Loucy (cell line): ENCODE results near the gene PRKCE.

Experiments used
- H2AFZ ChIP-seq: fragments of 200-600 bp; sonication (generic); 2 replicates; pipeline ENCODE4 v1.6.0; 2016; ENCODE audit warnings: antibody characterized with exemption, mild to moderate bottlenecking, low read length, moderate library complexity
- H3F3A ChIP-seq: fragments of 200-600 bp; 2 replicates; pipeline ENCODE4 v1.6.0; 2016; ENCODE audit warnings: antibody characterized with exemption, low read depth, mild to moderate bottlenecking
- H3K27me3 ChIP-seq: fragments of 200-600 bp; sonication (generic); 2 replicates; pipeline ENCODE4 v1.6.1; 2014; ENCODE audit warnings: low read length, mild to moderate bottlenecking; ENCODE audit not compliant: insufficient read depth, poor library complexity, severe bottlenecking
- H3K36me3 ChIP-seq: fragments of 200-600 bp; sonication (generic); 2 replicates; pipeline ENCODE4 v1.6.1; 2016; ENCODE audit warnings: low read length; ENCODE audit not compliant: insufficient read depth
- H3K4me1 ChIP-seq: fragments of 200-600 bp; sonication (generic); 2 replicates; pipeline ENCODE4 v1.5.1; 2014; ENCODE audit warnings: low read length, mild to moderate bottlenecking; ENCODE audit not compliant: insufficient read depth, poor library complexity, severe bottlenecking
- H3K4me2 ChIP-seq: fragments of 200-600 bp; sonication (generic); 2 replicates; pipeline ENCODE4 v1.6.0; 2014; ENCODE audit warnings: antibody characterized with exemption, low read length, low read depth, mild to moderate bottlenecking; ENCODE audit not compliant: poor library complexity, severe bottlenecking
- H3K4me3 ChIP-seq: fragments of 200-600 bp; sonication (generic); 2 replicates; pipeline ENCODE4 v1.5.1; 2014; ENCODE audit warnings: low read length, mild to moderate bottlenecking, mixed read lengths; ENCODE audit not compliant: poor library complexity, severe bottlenecking
- H3K79me2 ChIP-seq: fragments of 200-600 bp; sonication (generic); 2 replicates; pipeline ENCODE4 v1.6.1; 2014; ENCODE audit warnings: low read length; ENCODE audit not compliant: insufficient read depth
- H3K9ac ChIP-seq: fragments of 200-600 bp; sonication (generic); 2 replicates; pipeline ENCODE4 v1.6.0; 2014; ENCODE audit warnings: mild to moderate bottlenecking, low read depth, low read length, moderate library complexity; ENCODE audit not compliant: poor library complexity, severe bottlenecking
- H3K9me2 ChIP-seq: fragments of 200-600 bp; sonication (generic); replicated peaks from 2 replicates; pipeline ENCODE4 v1.6.1; 2016; ENCODE audit warnings: low read depth, low read length, mixed read lengths
- H3K9me3 ChIP-seq: fragments of 200-600 bp; sonication (generic); 2 replicates; pipeline ENCODE4 v1.6.1; 2014; ENCODE audit warnings: mild to moderate bottlenecking, antibody characterized with exemption, low read length, low read depth; ENCODE audit not compliant: insufficient read depth
- H4K20me1 ChIP-seq: fragments of 200-600 bp; sonication (generic); 2 replicates; pipeline ENCODE4 v1.6.0; 2014; ENCODE audit warnings: antibody characterized with exemption, low read length, mild to moderate bottlenecking; ENCODE audit not compliant: insufficient read depth, poor library complexity, severe bottlenecking
- EZH2phosphoT487 ChIP-seq: fragments of 200-600 bp; IDR thresholded peaks from 2 replicates; pipeline ENCODE4 v1.6.1; 2018; ENCODE audit warnings: antibody characterized with exemption, mild to moderate bottlenecking, moderate library complexity, borderline replicate concordance
- TF ChIP-seq, protein P1 (sequence below): fragments of 200-600 bp; sonication (generic); conservative IDR thresholded peaks from 2 replicates; pipeline ENCODE4 v1.5.1; 2014; ENCODE audit warnings: mild to moderate bottlenecking, antibody characterized with exemption, low read length

The PRKCE gene

DNA sequence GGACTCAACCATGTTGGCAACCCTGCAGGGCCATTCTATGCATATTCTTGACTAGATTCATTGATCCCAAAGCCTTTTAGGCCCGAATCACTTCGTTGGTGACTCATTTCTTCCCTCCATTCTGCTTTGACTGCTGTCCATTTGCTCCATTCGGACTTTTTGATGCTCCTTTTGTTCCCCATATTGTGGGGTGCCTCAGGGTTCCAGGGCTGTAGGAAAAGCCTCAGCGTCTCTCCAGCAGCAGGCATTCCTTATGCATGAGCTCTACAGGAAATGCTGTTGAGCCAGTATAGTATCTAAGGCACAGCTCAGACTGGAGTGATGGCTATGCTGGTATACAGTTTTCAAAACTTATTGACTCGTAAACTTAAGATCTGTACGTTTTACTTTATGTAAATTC is 292.6 kb downstream of the PRKCE start:
- H3K79me2 ChIP-seq: peaks cover 5% of the 10 kb centered on the region; the same call in 1 of the 2 replicates
- no peaks in the 10 kb centered on the region for H3K4me1 ChIP-seq
- no peaks in the 10 kb centered on the region for H3F3A ChIP-seq
- peaks cover 5% of the 10 kb centered on the region; the same call in 1 of the 2 replicates for H3K36me3 ChIP-seq
- TF ChIP-seq EZH2phosphoT487: no peak
- TF ChIP-seq, protein P1, sequence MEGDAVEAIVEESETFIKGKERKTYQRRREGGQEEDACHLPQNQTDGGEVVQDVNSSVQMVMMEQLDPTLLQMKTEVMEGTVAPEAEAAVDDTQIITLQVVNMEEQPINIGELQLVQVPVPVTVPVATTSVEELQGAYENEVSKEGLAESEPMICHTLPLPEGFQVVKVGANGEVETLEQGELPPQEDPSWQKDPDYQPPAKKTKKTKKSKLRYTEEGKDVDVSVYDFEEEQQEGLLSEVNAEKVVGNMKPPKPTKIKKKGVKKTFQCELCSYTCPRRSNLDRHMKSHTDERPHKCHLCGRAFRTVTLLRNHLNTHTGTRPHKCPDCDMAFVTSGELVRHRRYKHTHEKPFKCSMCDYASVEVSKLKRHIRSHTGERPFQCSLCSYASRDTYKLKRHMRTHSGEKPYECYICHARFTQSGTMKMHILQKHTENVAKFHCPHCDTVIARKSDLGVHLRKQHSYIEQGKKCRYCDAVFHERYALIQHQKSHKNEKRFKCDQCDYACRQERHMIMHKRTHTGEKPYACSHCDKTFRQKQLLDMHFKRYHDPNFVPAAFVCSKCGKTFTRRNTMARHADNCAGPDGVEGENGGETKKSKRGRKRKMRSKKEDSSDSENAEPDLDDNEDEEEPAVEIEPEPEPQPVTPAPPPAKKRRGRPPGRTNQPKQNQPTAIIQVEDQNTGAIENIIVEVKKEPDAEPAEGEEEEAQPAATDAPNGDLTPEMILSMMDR: no peak
- H2AFZ ChIP-seq: no peak overlapping the region
- H3K9me2 ChIP-seq: no peaks in the 10 kb centered on the region
- H3K9ac ChIP-seq: no peak overlapping the region
- no peaks in the 10 kb centered on the region for H3K27me3 ChIP-seq
- H3K4me3 ChIP-seq: no peak overlapping the region
- H3K9me3 ChIP-seq: no peaks in the 10 kb centered on the region
- H3K4me2 ChIP-seq: no peak overlapping the region
- no peaks in the 10 kb centered on the region for H4K20me1 ChIP-seq

DNA sequence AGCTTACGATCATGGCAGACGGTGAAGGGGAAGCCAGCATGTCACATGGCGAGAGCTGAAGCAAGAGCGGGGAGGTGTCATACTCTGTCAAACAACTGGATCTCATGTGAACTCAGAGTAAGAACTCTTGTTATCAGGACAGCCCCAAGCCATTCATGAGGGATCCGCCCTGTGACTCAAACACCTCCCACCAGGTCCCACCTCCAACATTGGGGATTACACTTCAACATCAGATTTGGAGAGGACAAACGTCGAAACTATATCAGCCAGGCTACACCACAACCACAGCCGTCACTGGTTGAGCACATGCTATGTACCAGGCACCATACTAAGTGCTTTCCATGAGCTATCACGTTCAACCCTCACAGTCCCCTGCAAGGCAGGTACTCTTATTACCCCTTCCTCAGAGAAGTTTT is 293.8 kb downstream of the PRKCE start:
- no peaks in the 10 kb centered on the region for H3K9me3 ChIP-seq
- H3K9ac ChIP-seq: no peak overlapping the region
- H3K4me2 ChIP-seq: no peak overlapping the region
- no peaks in the 10 kb centered on the region for H3K27me3 ChIP-seq
- peaks cover under 1% of the 10 kb centered on the region for H3K4me1 ChIP-seq
- no peaks in the 10 kb centered on the region for H3F3A ChIP-seq
- no peak overlapping the region for H2AFZ ChIP-seq
- no peak overlapping the region for H3K4me3 ChIP-seq
- H3K36me3 ChIP-seq: peaks cover 5% of the 10 kb centered on the region; the same call in 1 of the 2 replicates
- no peaks in the 10 kb centered on the region for H3K9me2 ChIP-seq
- no peak for TF ChIP-seq EZH2phosphoT487
- TF ChIP-seq, protein P1: no peak
- H3K79me2 ChIP-seq: peaks cover 3% of the 10 kb centered on the region; the same call in 1 of the 2 replicates
- no peaks in the 10 kb centered on the region for H4K20me1 ChIP-seq

DNA sequence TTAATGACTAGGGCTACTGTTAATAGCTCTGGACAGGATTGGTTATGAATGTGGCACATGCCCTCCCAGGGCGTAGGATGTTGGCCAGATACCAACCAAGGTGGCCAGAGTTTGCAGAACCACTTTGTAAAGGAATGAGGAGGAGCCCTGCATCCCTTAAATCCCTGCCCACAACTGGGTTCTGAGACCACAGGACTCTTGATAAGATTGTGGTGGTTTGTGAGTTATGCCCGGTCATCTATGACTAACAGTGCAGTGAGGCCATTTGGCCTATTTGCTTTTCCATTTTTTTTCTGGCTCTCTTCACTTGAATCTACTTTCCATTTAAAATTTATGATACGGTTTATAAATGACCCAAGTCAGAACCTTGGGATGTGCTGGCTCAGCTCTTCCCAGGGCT is 294.5 kb downstream of the PRKCE start:
- H3K9ac ChIP-seq: no peak overlapping the region
- peaks cover 3% of the 10 kb centered on the region; the same call in 1 of the 2 replicates for H3K79me2 ChIP-seq
- no peak overlapping the region for H2AFZ ChIP-seq
- H3K27me3 ChIP-seq: no peaks in the 10 kb centered on the region
- H3K9me3 ChIP-seq: no peaks in the 10 kb centered on the region
- TF ChIP-seq, protein P1: no peak
- no peak for TF ChIP-seq EZH2phosphoT487
- H3K4me3 ChIP-seq: no peak overlapping the region
- peaks cover 5% of the 10 kb centered on the region; the same call in 1 of the 2 replicates for H3K36me3 ChIP-seq
- H3K9me2 ChIP-seq: no peaks in the 10 kb centered on the region
- no peaks in the 10 kb centered on the region for H3F3A ChIP-seq
- H3K4me2 ChIP-seq: no peak overlapping the region
- H4K20me1 ChIP-seq: no peaks in the 10 kb centered on the region
- peaks cover 8% of the 10 kb centered on the region for H3K4me1 ChIP-seq
